GM23338 (cell line): ENCODE results near the gene CORO1C. TPM values are rescaled to one million over a fixed set of nuclear protein-coding genes. Genes with fewer than 3 reads are reported as not detected.

Experiments
- ATAC-seq: fragments of 200-7000 bp; cut with Tn5 transposase; 3 replicates; pipeline ENCODE4 v1.9.1; 2020
- DNase-seq: peaks from one replicate; pipeline ENCODE4 v3.0.0-alpha.2; 2015; ENCODE audit warnings: low spot score
- H2AFZ ChIP-seq: fragments of 200-600 bp; sonication (generic); 2 replicates; pipeline ENCODE4 v1.8.0; 2016; ENCODE audit warnings: antibody characterized with exemption, mild to moderate bottlenecking, moderate library complexity
- H3F3A ChIP-seq: fragments of 200-600 bp; sonication (generic); replicated peaks from 2 replicates; pipeline ENCODE4 v1.8.0; 2017; ENCODE audit warnings: antibody characterized with exemption, mixed run types, low read depth
- H3K27ac ChIP-seq: fragments of 200-600 bp; sonication (generic); 2 replicates; pipeline ENCODE4 v1.6.1; 2016; ENCODE audit warnings: low read depth
- H3K27me3 ChIP-seq: fragments of 200-600 bp; sonication (generic); 2 replicates; pipeline ENCODE4 v1.8.0; 2016; ENCODE audit warnings: mild to moderate bottlenecking, mixed run types, moderate library complexity; ENCODE audit not compliant: insufficient read depth
- H3K36me3 ChIP-seq: fragments of 200-600 bp; sonication (generic); 2 replicates; pipeline ENCODE4 v1.8.0; 2016; ENCODE audit warnings: mild to moderate bottlenecking; ENCODE audit not compliant: insufficient read depth
- H3K4me1 ChIP-seq: fragments of 200-600 bp; sonication (generic); 2 replicates; pipeline ENCODE4 v1.8.0; 2016; ENCODE audit warnings: mild to moderate bottlenecking, moderate library complexity; ENCODE audit not compliant: insufficient read depth
- H3K4me2 ChIP-seq: fragments of 200-600 bp; sonication (generic); 2 replicates; pipeline ENCODE4 v1.7.1; 2017; ENCODE audit warnings: mixed run types
- H3K4me3 ChIP-seq: fragments of 200-600 bp; sonication (generic); 2 replicates; pipeline ENCODE4 v1.6.1; 2016; ENCODE audit warnings: mixed run types
- H3K79me2 ChIP-seq: fragments of 200-600 bp; sonication (generic); replicated peaks from 2 replicates; pipeline ENCODE4 v1.8.0; 2017; ENCODE audit warnings: mild to moderate bottlenecking; ENCODE audit not compliant: insufficient read depth
- H3K9me2 ChIP-seq: fragments of 200-600 bp; sonication (generic); 2 replicates; pipeline ENCODE4 v1.8.0; 2017; ENCODE audit not compliant: insufficient read depth
- H4K20me1 ChIP-seq: fragments of 200-600 bp; sonication (generic); replicated peaks from 2 replicates; pipeline ENCODE4 v1.8.0; 2017; ENCODE audit warnings: mild to moderate bottlenecking; ENCODE audit not compliant: insufficient read depth
- H3K27ac Mint-ChIP-seq: 2 replicates; pipeline ENCODE4 v1.8.0; 2020; ENCODE audit warnings: inconsistent platforms, mild to moderate bottlenecking, moderate library complexity, mixed read lengths
- H3K27me3 Mint-ChIP-seq: 3 replicates; pipeline ENCODE4 v1.8.0; 2022; ENCODE audit warnings: low read depth, mild to moderate bottlenecking, moderate library complexity, mixed read lengths, inconsistent platforms; ENCODE audit not compliant: insufficient read depth, poor library complexity
- H3K36me3 Mint-ChIP-seq: 3 replicates; pipeline ENCODE4 v1.8.0; 2021; ENCODE audit warnings: low read depth, mild to moderate bottlenecking, inconsistent platforms, moderate library complexity, mixed read lengths
- H3K4me1 Mint-ChIP-seq: 3 replicates; pipeline ENCODE4 v1.8.0; 2020; ENCODE audit warnings: mild to moderate bottlenecking, inconsistent platforms, mixed read lengths
- H3K4me3 Mint-ChIP-seq: 3 replicates; pipeline ENCODE4 v1.8.0; 2021; ENCODE audit warnings: moderate library complexity, mild to moderate bottlenecking, inconsistent platforms, mixed read lengths
- H3K9me3 Mint-ChIP-seq: 3 replicates; pipeline ENCODE4 v1.8.0; 2020; ENCODE audit warnings: moderate library complexity, mild to moderate bottlenecking, inconsistent platforms, mixed read lengths
- CREB1 ChIP-seq: fragments of 250-450 bp; sonication (Bioruptor Pico); IDR thresholded peaks from 2 replicates; pipeline ENCODE4 v1.5.0; 2020; ENCODE audit warnings: low read depth, mild to moderate bottlenecking, moderate library complexity
- ETS1 ChIP-seq: IDR thresholded peaks from 2 replicates; pipeline ENCODE4 v1.6.1; 2016; ENCODE audit warnings: antibody characterized with exemption
- EZH2 ChIP-seq: fragments of 200-600 bp; sonication (generic); IDR thresholded peaks from one replicate; pipeline ENCODE4 v1.8.0; 2017; ENCODE audit warnings: antibody characterized with exemption, mild to moderate bottlenecking, low read depth; ENCODE audit not compliant: unreplicated experiment
- EZH2phosphoT487 ChIP-seq: fragments of 200-600 bp; sonication (generic); IDR thresholded peaks from one replicate; pipeline ENCODE4 v1.8.1; 2018; ENCODE audit warnings: antibody characterized with exemption; ENCODE audit not compliant: unreplicated experiment
- JUNB ChIP-seq: IDR thresholded peaks from one replicate; pipeline ENCODE4 v1.6.1; 2016; ENCODE audit warnings: antibody characterized with exemption; ENCODE audit not compliant: unreplicated experiment
- NANOG ChIP-seq: IDR thresholded peaks from 2 replicates; pipeline ENCODE4 v1.6.1; 2016; ENCODE audit warnings: antibody characterized with exemption, borderline replicate concordance
- POLR2AphosphoS5 ChIP-seq: IDR thresholded peaks from 2 replicates; pipeline ENCODE4 v1.6.1; 2016; ENCODE audit warnings: antibody characterized with exemption, low read depth
- STAT1 ChIP-seq: IDR thresholded peaks from one replicate; pipeline ENCODE4 v1.6.1; 2016; ENCODE audit warnings: antibody characterized with exemption; ENCODE audit not compliant: unreplicated experiment
- ZNF114 ChIP-seq: fragments of 250-450 bp; sonication (Bioruptor Pico); IDR thresholded peaks from 2 replicates; pipeline ENCODE4 v1.5.0; 2020; ENCODE audit warnings: mild to moderate bottlenecking, moderate library complexity
- ZNF331 ChIP-seq: fragments of 250-450 bp; sonication (Bioruptor Pico); IDR thresholded peaks from 2 replicates; pipeline ENCODE4 v1.5.0; 2020; ENCODE audit warnings: low read depth, mild to moderate bottlenecking, moderate library complexity
- polyA plus RNA-seq: library from polyadenylated mRNA; unstranded; fragments of >200 nt; fragmentation: Nextera tagmentation; extraction: Ambion mirVana; gene quantifications from 2 replicates; pipeline ENCODE4 v1.2.1, GENCODE V29; 2016
- total RNA-seq: library from RNA; depleted of rRNA; stranded (reverse); fragments of >200 nt; shearing (Covaris generic); gene quantifications from 2 replicates; pipeline ENCODE4 v1.2.3, GENCODE V29; 2014
- TF ChIP-seq, protein P1 (sequence below): fragments of 250-450 bp; sonication (Bioruptor Pico); IDR thresholded peaks from 2 replicates; pipeline ENCODE4 v1.5.0; 2020; ENCODE audit warnings: mild to moderate bottlenecking, moderate library complexity
- TF ChIP-seq, protein P2 (sequence below), 2 experiments: fragments of 200-600 bp in 1 of 2; sonication (generic) in 1 of 2; conservative IDR thresholded peaks; 2 replicates each; pipeline versions ENCODE4 v1.5.1 to v1.6.1; 2016 to 2017; ENCODE audit warnings: antibody characterized with exemption in 2 of 2, low read depth in 2 of 2, mild to moderate bottlenecking in 2 of 2, moderate library complexity in 1 of 2
- TF ChIP-seq, protein P3 (sequence below): IDR thresholded peaks from one replicate; pipeline ENCODE4 v1.6.1; 2018; ENCODE audit warnings: antibody characterized with exemption; ENCODE audit not compliant: unreplicated experiment

CORO1C gene
- total and polyA plus RNA-seq, 2 experiments from 2014 or later: 59.2 to 89.5 TPM

- no peak overlapping the region for H2AFZ ChIP-seq
- H3K36me3 Mint-ChIP-seq: no peaks in the 10 kb centered on the region
- H3K79me2 ChIP-seq: no peaks in the 10 kb centered on the region
- H3K27ac Mint-ChIP-seq: no peak overlapping the region
- peaks cover 2% of the 10 kb centered on the region for H3K27me3 Mint-ChIP-seq
- H3K4me1 ChIP-seq: no peaks in the 10 kb centered on the region
- H4K20me1 ChIP-seq: no peaks in the 10 kb centered on the region
- H3K4me3 Mint-ChIP-seq: no peak overlapping the region
- no peak overlapping the region for H3K4me2 ChIP-seq
- no peaks in the 10 kb centered on the region for H3K36me3 ChIP-seq
- no peaks in the 10 kb centered on the region for H3K27me3 ChIP-seq
- DNase-seq (no peak), ATAC-seq (no peak)
- H3K4me3 ChIP-seq: no peak overlapping the region
- no peaks in the 10 kb centered on the region for H3F3A ChIP-seq
- no peak overlapping the region for H3K27ac ChIP-seq
- TF ChIP-seq ZNF114 (CRISPR knock-in tag) (no peak), POLR2AphosphoS5 (no peak), CREB1 (CRISPR knock-in tag) (no peak), NANOG (no peak), ETS1 (no peak), EZH2 (no peak), JUNB (no peak), EZH2phosphoT487 (no peak), STAT1 (no peak), ZNF331 (CRISPR knock-in tag) (no peak)
- TF ChIP-seq, protein P1, sequence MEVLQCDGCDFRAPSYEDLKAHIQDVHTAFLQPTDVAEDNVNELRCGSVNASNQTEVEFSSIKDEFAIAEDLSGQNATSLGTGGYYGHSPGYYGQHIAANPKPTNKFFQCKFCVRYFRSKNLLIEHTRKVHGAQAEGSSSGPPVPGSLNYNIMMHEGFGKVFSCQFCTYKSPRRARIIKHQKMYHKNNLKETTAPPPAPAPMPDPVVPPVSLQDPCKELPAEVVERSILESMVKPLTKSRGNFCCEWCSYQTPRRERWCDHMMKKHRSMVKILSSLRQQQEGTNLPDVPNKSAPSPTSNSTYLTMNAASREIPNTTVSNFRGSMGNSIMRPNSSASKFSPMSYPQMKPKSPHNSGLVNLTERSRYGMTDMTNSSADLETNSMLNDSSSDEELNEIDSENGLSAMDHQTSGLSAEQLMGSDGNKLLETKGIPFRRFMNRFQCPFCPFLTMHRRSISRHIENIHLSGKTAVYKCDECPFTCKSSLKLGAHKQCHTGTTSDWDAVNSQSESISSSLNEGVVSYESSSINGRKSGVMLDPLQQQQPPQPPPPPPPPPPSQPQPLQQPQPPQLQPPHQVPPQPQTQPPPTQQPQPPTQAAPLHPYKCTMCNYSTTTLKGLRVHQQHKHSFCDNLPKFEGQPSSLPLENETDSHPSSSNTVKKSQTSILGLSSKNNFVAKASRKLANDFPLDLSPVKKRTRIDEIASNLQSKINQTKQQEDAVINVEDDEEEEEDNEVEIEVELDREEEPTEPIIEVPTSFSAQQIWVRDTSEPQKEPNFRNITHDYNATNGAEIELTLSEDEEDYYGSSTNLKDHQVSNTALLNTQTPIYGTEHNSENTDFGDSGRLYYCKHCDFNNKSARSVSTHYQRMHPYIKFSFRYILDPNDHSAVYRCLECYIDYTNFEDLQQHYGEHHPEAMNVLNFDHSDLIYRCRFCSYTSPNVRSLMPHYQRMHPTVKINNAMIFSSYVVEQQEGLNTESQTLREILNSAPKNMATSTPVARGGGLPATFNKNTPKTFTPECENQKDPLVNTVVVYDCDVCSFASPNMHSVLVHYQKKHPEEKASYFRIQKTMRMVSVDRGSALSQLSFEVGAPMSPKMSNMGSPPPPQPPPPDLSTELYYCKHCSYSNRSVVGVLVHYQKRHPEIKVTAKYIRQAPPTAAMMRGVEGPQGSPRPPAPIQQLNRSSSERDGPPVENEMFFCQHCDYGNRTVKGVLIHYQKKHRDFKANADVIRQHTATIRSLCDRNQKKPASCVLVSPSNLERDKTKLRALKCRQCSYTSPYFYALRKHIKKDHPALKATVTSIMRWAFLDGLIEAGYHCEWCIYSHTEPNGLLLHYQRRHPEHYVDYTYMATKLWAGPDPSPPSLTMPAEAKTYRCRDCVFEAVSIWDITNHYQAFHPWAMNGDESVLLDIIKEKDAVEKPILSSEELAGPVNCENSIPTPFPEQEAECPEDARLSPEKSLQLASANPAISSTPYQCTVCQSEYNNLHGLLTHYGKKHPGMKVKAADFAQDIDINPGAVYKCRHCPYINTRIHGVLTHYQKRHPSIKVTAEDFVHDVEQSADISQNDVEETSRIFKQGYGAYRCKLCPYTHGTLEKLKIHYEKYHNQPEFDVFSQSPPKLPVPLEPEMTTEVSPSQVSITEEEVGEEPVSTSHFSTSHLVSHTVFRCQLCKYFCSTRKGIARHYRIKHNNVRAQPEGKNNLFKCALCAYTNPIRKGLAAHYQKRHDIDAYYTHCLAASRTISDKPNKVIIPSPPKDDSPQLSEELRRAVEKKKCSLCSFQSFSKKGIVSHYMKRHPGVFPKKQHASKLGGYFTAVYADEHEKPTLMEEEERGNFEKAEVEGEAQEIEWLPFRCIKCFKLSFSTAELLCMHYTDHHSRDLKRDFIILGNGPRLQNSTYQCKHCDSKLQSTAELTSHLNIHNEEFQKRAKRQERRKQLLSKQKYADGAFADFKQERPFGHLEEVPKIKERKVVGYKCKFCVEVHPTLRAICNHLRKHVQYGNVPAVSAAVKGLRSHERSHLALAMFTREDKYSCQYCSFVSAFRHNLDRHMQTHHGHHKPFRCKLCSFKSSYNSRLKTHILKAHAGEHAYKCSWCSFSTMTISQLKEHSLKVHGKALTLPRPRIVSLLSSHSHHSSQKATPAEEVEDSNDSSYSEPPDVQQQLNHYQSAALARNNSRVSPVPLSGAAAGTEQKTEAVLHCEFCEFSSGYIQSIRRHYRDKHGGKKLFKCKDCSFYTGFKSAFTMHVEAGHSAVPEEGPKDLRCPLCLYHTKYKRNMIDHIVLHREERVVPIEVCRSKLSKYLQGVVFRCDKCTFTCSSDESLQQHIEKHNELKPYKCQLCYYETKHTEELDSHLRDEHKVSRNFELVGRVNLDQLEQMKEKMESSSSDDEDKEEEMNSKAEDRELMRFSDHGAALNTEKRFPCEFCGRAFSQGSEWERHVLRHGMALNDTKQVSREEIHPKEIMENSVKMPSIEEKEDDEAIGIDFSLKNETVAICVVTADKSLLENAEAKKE (CRISPR knock-in tag): no peak
- TF ChIP-seq, protein P2, sequence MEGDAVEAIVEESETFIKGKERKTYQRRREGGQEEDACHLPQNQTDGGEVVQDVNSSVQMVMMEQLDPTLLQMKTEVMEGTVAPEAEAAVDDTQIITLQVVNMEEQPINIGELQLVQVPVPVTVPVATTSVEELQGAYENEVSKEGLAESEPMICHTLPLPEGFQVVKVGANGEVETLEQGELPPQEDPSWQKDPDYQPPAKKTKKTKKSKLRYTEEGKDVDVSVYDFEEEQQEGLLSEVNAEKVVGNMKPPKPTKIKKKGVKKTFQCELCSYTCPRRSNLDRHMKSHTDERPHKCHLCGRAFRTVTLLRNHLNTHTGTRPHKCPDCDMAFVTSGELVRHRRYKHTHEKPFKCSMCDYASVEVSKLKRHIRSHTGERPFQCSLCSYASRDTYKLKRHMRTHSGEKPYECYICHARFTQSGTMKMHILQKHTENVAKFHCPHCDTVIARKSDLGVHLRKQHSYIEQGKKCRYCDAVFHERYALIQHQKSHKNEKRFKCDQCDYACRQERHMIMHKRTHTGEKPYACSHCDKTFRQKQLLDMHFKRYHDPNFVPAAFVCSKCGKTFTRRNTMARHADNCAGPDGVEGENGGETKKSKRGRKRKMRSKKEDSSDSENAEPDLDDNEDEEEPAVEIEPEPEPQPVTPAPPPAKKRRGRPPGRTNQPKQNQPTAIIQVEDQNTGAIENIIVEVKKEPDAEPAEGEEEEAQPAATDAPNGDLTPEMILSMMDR (conservative IDR thresholded peaks at IDR 0.05; ENCODE audit: low read depth in 2 of 2): no peak
- TF ChIP-seq, protein P3, sequence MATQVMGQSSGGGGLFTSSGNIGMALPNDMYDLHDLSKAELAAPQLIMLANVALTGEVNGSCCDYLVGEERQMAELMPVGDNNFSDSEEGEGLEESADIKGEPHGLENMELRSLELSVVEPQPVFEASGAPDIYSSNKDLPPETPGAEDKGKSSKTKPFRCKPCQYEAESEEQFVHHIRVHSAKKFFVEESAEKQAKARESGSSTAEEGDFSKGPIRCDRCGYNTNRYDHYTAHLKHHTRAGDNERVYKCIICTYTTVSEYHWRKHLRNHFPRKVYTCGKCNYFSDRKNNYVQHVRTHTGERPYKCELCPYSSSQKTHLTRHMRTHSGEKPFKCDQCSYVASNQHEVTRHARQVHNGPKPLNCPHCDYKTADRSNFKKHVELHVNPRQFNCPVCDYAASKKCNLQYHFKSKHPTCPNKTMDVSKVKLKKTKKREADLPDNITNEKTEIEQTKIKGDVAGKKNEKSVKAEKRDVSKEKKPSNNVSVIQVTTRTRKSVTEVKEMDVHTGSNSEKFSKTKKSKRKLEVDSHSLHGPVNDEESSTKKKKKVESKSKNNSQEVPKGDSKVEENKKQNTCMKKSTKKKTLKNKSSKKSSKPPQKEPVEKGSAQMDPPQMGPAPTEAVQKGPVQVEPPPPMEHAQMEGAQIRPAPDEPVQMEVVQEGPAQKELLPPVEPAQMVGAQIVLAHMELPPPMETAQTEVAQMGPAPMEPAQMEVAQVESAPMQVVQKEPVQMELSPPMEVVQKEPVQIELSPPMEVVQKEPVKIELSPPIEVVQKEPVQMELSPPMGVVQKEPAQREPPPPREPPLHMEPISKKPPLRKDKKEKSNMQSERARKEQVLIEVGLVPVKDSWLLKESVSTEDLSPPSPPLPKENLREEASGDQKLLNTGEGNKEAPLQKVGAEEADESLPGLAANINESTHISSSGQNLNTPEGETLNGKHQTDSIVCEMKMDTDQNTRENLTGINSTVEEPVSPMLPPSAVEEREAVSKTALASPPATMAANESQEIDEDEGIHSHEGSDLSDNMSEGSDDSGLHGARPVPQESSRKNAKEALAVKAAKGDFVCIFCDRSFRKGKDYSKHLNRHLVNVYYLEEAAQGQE: no peak
- H3K9me2 ChIP-seq: no peaks in the 10 kb centered on the region
- no peaks in the 10 kb centered on the region for H3K4me1 Mint-ChIP-seq
- no peaks in the 10 kb centered on the region for H3K9me3 Mint-ChIP-seq
Observed at GRCh38 chr12:108753976-108754375, 22.7 kb upstream of the CORO1C start.
